ENCODE measurements around the gene XAGE1B.

DNA sequence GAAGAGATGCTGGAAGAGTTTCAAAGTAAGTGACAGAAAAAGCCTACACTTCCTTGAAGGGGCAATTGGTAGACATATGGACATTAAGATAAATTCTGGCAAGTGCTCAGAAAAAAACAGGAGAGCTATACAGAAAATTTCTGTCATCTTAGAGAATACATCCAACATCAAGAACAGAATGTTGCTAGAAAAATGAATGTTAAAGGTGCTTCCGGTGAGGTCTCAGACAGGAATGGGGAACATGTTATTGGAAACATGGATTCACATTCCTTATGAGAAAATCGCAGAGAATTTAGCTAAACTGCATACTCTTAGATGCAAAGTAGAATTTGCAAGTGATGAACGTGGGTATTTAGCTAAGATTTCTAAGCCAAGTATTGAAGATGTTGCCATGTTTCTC, 9.5 kb downstream of the XAGE1B start:
- TF ChIP-seq, protein P1, sequence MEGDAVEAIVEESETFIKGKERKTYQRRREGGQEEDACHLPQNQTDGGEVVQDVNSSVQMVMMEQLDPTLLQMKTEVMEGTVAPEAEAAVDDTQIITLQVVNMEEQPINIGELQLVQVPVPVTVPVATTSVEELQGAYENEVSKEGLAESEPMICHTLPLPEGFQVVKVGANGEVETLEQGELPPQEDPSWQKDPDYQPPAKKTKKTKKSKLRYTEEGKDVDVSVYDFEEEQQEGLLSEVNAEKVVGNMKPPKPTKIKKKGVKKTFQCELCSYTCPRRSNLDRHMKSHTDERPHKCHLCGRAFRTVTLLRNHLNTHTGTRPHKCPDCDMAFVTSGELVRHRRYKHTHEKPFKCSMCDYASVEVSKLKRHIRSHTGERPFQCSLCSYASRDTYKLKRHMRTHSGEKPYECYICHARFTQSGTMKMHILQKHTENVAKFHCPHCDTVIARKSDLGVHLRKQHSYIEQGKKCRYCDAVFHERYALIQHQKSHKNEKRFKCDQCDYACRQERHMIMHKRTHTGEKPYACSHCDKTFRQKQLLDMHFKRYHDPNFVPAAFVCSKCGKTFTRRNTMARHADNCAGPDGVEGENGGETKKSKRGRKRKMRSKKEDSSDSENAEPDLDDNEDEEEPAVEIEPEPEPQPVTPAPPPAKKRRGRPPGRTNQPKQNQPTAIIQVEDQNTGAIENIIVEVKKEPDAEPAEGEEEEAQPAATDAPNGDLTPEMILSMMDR (IDR thresholded peaks at IDR 0.05; ENCODE audit: low read depth, low read length, poor library complexity, severe bottlenecking) = no peak
- TF ChIP-seq EZH2phosphoT487 (IDR thresholded peaks at IDR 0.05; ENCODE audit: borderline replicate concordance, low read length) = no peak

All from DOHH2 (cell line).